Measurements from ENCODE around the gene KCNQ2.
A peak's percentile ranks its signal among the peaks of the same experiment; 100 is the strongest.

Gene KCNQ2

GRCh38 chr20:63432577-63433325, 39.7 kb downstream of the KCNQ2 start:
- DNase-seq: no peak

- DNase-seq: no peak
Observed at GRCh38 chr20:63431944-63432343, 40.5 kb downstream of the KCNQ2 start.

- no peak for DNase-seq
Observed at GRCh38 chr20:63430891-63431290, 41.6 kb downstream of the KCNQ2 start.

- no peak for DNase-seq
Observed at GRCh38 chr20:63429992-63430391, 42.5 kb downstream of the KCNQ2 start.

DNA sequence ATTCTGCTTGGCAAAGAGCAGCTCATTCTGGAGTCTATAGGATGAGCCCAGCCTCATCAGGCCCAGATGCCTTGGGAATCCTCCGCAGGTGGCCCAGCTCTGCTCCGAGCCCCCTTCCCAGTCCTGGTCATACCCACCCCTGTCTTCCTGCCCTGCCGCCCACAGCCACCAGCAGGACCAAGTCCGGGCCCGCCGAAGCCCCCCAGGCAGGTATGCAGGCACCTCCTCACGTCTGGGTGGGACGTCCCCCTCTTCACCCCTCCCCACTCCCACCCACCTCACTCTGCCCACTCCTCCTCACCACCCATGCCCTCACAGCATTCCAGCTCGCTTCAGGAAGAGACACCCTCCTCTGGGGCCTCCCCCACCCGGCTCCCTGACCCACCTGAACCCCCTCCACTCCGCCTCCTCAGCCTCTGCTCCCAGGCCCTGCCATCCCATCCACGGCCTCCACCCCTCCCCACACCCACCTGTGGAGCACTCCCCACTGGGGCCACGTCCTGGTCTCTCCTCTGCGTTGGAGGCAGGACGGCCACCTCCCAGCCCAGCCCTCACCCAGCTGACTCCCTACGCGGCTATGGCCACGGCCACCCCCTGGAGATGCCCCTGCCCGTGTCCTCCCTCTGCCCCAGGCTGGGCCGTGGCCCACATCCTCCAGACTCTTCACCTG, 43.4 kb downstream of the KCNQ2 start:
- no peak for DNase-seq

GRCh38 chr20:63427724-63428330, 44.6 kb downstream of the KCNQ2 start:
- no peak for DNase-seq

- DNase-seq: no peak
Observed at GRCh38 chr20:63427206-63427605, 45.2 kb downstream of the KCNQ2 start.

DNA sequence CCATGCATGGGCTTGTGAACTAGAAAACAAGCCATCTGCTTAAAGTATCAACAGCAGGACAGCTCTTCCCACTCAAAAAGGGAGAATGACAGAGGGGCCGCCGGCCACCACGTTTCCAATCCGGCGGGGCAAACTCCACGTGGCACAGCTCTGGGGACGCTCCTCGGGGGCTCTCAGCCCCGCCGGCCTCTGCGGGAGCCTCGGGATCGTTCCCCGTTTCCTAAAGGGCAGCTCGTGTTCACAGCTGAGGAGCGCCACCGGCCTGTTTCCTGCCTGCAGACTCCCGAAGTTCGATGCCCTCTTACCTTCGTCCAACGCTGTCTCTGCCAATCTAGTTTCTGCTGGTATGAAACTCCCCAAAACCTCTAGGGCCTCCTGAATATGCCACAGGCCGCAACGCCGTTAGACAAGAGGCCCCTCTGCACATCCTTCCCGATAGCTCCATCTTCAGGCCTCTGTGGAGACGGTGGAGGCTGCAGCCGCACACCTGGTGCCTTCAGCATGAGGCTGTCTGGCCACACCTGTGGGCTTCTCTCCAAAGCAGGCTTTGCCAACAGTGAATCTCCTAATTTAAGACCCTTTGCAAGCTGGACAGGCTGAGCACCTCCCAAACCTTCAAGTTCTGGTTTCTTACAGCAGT, 46.5 kb downstream of the KCNQ2 start:
- DNase-seq: no peak

DNA sequence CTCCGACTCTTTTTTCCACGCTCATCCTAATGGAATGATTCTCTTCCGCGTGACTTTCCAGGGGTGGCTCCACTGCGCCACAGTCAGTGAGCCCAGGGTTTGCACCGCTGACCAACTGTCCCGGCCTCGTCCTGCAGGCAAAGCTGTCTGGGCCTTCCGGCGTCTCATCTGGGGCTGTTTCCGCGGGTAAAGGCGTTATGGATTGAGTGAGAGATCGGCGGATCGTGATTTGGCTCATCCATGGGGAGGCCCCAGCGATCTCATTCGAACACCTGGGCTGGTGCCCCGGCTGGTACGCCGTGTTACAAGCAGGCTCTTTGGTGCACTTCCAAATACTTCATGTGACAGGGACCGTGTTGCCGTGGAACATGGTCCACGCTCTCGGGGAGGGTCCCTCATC, 47.8 kb downstream of the KCNQ2 start:
- no peak for DNase-seq

DNA sequence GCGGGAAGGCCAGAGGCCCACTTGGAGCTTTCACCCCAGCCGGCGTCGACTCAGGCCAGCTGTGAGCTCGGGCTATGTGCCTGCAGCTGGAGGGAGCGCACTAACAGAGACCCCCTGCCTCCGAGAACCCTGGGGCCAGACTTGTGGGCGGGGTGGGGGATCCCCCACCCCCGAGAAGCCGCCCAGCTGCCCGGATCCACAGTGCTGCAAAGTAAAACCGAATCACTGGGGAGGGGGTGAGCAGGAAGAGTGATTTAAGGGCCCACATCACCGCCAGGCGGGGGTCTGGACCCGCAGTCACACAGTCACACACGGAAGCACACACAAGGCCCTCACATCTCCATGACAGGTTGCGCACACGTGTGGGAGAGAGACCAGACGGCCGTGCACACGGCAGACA, 48.7 kb downstream of the KCNQ2 start:
- no peak for DNase-seq

DNA sequence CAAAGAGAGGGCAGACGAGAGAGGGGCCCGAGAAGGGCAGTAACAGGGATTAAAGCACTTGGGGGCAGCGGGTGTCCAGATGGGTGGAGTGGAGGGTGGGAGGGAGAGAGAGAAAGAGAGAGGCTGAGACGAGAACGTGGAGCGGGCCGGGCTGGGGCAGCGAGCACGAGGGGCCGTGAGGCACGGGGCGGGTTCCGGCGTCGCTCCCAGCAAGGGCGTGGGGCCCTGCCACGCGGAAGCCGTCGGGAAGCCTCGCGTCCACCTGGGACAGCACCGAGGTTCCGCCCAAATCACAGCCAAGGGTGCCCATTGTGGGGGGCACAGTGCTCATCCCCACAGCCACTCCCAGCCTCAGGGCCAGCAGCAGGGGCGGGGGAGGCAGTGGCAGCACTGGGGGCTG, 49.8 kb downstream of the KCNQ2 start:
- no peak for DNase-seq

DNA sequence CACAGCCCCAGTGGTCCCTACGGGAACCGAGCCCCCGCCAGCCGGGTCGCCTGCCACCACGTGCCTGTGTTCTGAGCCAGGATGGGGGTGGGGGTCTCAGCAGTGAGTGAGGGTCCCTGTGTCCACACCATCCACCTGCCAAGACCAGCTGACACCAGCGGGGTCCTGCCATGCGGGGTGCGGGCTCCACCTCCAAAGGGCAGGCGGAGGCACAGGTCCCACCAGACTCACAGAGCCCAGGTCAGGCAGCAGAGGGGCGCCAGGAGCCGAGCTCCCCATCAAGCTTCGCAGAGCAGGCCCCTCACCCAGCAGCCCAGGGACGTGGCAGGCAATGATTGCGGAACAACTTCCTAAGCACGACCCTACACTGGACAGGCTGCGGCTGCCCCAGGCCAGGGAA, 50.5 kb downstream of the KCNQ2 start:
- no peak for DNase-seq

- no peak for DNase-seq
Observed at GRCh38 chr20:63421094-63421692, 51.3 kb downstream of the KCNQ2 start.

DNA sequence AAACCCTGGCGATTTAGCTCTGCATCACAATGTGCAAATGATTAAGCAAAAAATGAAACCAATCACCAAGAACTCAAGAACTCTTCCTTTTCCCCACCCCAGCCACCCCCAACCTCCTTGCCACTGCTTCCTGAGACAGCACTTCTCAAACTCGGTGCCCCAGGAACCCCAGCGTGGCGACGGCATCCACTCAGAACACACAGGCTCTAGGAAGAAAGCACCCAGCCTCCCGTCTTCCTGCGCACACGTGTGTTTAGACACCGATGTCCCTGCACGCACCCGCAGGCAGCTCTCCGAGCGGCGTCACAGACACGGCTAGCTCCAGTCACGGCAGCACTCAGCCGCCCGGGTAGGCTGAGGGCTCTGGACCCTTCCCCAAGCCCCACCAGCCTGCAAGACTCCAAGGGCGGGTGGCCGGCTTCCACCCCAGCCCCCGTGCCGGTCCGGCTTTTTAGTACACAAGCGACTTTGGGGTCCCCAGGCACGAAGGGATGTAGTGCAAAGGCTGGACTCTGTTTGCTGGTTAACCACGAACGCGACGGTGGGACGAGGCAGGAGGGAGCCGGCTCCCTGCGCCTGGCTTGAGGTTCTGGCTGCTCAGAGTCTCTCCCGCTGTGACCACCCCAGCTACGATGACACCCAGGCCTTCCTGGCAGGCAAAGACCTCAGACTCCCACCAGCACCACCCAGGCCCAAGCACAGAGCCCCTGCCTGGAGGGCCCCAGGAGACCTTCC, 51.9 kb downstream of the KCNQ2 start:
- DNase-seq: no peak

GRCh38 chr20:63419299-63419698, 53.2 kb downstream of the KCNQ2 start:
- no peak for DNase-seq

GRCh38 chr20:63418617-63419016, 53.8 kb downstream of the KCNQ2 start:
- no peak for DNase-seq

DNA sequence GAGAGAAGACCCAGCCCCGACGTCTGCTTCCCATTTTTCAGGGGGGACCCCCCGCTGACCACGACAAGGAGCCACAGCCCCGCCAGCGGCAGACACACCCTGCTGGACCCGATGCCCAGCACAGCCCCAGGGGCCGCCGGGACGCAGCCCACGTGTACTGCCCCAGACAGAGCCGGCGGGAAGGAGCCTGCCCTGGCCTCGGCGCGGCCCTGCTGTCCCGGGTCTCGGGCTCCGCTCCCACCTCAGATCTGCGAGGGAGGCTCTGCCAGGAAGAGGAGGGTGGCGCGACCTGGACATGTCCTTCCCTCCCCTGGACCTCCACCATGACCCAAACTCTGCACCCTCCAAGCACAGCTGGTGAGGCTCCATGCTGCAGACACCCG, 54.7 kb downstream of the KCNQ2 start:
- no peak for DNase-seq

GRCh38 chr20:63417097-63417737, 55.2 kb downstream of the KCNQ2 start:
- DNase-seq: peak; percentile 45

DNA sequence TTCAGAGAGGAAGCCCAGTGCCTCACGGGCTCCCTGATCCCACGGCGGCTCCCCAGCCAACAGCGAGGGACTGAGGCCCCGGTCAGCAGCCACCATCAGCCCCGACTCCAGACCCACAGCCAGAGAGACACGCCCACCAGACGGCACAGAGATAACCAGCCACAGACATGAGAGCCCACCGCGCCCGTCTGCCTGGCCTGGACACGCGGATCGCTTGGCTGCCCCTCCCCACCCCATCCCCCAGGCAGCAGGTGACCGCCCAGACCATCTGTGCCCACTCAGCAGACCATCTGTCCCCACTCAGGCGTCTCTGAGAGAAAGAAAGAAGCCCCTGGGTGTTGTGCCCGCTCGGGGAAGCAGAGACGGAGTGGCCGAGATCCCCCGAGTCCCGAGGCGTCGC, 55.8 kb downstream of the KCNQ2 start:
- DNase-seq: peak; percentile 72

- no peak for DNase-seq
Observed at GRCh38 chr20:63415647-63416391, 56.6 kb downstream of the KCNQ2 start.

GRCh38 chr20:63414720-63415430, 57.6 kb downstream of the KCNQ2 start:
- DNase-seq: no peak
